ENCODE results near the gene CLIC5. TPM values are rescaled to one million over a fixed set of nuclear protein-coding genes. Genes with fewer than 3 reads are reported as not detected.
A peak's percentile ranks its signal among the peaks of the same experiment; 100 is the strongest.

The CLIC5 gene
- polyA plus RNA-seq, 1 donor = 16.5 TPM

DNA sequence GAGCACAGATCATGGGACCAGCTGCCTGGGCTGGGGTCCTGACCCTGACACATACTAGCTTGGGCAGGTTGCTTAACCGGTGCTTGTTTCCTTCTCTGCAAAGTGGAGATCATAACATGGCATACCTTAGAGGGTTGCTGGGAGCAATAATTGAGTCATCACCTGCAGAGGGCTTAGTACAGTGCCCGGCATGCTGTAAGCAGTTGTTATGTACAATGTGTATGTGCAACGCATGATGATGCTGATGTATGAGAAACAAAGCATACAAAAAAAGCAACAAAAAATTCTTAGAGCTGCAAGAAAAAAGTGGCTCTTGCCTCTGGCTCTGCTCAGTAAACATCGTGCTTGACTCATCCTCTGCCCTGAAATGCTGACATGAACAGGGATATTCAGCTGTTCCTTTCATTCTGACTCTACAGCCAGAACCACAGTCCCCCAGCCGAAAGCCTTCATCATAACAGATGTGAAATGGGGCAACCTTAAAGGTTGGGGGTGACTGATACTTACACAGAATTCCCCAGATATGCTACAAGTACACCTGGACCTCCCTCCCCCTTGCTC lies 91.7 kb downstream of the CLIC5 start:
- DNase-seq = no peak

DNA sequence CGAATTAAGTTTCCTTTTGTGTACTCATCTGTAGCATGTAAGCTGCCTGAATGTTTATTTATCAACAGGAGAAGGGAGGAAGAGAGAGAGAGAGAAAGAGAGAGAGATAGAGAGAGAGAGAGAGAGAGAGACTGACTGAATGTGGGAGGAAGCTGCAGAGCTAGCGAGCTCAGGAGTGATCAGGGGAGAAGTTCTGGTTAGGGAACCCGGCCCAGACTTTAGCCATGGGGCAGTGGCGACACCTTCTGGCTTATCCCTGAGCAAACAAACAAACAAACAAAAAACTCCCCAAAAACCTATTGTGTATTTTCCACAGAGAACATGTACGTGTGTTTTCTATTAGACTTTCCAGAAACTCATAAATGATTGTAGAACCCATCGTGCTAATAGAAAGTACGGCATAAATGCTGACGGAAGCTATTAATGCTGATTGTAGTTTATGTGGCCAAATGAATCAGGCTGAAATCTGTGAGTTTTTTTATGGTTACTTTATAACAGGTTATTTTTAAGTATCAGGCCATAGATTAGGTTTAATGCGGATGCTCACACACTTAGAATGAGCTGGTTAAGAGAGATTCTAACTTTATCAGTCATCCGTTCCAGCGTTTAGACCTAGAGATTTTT lies 92.8 kb downstream of the CLIC5 start:
- peak; percentile 84 for DNase-seq

DNA sequence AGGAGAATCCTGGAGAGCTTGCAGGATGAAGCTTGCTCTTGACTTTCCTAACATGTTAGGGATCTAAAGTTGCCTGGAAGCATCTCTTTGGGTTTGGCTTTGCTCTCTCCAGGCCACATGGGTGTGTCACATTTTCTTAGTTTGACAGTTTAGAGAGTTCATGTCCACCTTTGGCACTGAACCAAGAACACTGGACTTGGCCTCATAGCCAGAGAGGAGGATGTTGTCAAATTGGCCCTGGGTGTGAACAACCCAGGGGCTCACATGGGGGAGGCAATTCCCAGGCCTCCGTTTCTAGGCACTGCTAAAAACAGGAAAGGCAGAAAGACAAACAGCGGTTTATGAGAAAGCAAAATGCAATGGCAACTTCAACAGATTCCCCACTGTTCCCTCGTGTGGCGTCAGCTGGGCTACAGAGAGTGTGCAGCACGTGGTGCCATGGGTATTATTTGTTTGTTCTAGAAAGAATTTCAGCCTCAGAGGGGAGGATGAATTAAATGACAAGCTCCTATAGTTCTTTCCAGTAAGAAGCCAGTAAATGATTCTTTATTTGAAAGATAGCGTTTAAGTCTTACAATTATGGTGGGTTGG lies 93.9 kb downstream of the CLIC5 start:
- no peak for DNase-seq

DNA sequence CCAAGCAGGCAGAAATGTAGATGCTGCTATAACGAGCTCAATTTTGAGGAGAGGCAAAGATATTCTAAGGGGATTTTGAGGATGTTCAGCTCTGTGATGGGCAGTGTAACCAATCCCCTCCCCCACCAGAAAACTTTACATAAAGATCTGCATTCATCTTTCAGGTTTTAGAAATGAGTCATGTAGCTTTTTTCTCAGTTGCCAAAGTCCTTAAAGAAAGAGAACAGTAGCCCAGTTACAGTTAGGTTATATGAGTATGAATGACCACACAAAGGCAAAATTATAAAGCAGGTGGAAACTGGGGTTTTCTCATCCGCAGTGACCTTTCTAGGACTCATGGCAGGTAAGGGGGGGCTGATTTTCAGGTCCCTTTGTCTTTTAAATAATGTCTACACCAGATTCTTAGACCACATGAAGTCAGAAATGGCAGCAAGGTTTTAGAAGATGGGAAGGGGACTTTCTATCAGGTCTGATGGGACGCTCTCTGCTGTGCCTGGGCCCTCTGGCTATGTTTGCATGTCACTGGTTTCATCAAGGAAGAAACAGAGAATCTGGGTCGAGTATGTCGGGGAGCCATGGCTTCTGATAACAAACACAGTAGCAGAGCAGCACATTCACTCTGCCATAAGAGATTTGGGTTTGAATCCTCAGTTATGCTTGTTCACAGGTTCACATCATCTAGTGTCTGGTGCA lies 94.7 kb downstream of the CLIC5 start:
- DNase-seq = no peak

DNA sequence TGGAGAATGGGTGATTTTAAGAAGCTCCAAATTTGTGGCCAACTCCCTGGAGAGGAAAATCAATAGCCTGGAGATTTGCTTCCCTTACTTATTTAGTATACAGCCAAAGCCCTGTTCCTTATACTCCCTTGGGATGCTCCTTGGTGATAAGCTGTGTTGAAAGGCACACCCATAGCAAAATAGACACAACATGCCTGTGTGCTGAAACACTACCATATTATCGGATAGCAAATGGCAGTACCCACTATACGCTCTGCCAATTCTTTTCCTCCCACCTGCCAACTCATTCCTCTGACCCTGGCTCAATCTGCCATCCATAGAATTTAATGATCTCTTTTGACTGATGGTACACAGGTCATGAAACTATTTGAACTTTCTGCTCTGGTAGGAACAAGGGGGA lies 98.2 kb downstream of the CLIC5 start:
- no peak for DNase-seq

DNA sequence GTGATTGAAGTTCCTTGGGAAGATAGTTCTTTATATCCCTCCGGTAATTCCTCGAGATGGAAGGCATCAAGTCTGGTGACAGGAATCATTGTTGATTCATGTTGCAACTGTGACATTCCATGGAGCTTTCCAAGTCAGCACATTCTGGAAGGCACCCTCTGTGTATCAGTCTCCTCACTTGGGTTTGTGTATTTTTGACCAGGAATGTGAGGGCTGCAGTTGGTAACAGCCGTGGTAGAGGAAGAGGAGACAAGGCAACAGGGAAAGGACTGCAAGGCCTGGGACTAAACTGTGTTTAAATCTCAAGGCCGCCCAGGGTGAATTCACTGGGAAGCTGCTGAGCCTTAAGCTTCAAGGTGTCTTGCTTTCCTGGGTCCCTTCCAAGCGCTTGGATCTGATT lies 99.0 kb downstream of the CLIC5 start:
- DNase-seq = no peak

DNA sequence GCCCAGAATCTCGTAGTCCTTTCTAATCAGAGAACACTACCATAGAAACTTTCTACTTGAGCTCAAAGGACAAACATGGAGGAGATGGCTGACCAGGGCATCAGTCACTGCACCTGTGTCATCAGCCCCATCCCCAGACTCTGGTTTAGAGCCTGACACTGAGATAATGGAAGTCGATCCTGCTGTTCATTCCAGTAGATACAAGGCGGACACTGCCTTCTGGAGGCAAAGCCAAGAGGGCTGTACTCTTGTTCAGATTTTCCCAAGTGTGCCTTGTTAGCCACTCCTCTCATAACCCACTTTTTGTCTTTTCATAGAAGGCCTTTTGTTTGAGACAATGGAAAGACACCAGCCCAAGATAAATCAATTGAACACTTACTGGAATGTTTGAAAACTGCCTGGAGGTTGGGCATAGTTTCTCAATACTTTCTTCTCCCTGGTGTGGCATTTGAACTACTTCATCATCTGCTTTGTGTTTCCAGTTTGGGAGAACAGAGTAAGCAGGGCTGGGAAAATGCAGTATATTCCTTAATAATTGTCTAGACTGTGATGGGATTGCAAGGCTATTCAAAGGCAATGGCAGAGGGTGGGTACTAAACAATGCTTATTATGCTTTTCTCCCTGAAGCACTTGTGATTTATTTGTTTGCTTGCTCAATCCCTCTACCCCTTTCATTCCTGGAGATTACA lies 99.7 kb downstream of the CLIC5 start:
- DNase-seq = no peak

DNA sequence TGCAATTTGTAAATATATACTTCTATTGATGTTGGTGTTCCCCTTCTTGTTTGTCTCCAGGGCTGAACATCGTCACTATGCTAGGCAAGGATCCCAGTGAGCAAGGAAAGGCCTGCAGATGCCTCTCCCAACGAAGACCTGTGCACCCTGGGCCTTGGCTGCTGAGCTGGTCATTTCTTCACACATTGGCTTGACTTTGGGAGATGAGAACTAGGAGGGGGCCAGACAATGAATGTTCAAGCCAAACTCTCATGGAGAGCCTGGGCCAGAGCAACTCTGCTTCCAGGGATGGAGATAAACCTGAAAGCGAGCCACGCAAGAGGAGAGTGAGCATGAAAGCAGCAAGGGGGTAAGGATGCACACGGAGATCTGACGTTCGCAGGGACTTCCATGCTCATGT lies 104.0 kb downstream of the CLIC5 start:
- DNase-seq = no peak

DNA sequence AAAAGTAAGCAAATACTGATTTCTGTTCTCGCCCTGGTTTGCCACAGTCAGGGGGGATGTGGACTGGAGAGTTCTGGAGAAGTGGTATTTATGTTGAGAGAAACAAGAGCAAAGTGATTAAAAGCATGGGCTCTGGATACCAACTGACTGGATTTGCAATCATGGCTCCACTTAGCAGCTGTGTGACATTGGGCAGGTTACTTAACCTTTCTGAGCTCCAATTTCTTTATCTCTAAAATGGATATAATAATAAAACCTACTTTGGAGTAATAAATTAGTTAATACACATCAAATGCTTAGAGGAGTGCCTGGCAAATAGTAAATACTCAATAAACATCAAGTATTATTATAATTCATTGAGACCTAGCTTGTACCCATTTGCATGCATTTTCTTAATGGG lies 111.7 kb downstream of the CLIC5 start:
- no peak for DNase-seq

DNA sequence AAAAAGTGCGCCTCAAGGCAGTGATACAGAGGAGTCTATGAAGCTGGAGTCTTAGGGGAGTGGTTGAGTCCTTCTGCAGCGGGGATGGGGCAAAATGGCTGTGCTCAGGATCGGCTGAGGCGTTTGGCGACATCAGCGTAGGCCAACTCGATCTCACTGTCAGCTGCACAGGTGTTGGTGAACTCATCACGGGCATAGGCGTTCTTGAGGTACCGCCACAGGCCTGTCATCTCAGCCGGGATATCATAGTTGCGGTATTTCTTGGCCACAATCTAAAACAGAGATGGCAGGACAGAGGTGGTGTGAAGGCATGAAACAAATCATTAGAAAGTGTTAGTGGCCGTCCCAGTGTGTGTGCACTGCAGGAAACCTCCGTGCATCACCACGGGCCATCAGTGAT lies 112.7 kb downstream of the CLIC5 start:
- no peak for DNase-seq

DNA sequence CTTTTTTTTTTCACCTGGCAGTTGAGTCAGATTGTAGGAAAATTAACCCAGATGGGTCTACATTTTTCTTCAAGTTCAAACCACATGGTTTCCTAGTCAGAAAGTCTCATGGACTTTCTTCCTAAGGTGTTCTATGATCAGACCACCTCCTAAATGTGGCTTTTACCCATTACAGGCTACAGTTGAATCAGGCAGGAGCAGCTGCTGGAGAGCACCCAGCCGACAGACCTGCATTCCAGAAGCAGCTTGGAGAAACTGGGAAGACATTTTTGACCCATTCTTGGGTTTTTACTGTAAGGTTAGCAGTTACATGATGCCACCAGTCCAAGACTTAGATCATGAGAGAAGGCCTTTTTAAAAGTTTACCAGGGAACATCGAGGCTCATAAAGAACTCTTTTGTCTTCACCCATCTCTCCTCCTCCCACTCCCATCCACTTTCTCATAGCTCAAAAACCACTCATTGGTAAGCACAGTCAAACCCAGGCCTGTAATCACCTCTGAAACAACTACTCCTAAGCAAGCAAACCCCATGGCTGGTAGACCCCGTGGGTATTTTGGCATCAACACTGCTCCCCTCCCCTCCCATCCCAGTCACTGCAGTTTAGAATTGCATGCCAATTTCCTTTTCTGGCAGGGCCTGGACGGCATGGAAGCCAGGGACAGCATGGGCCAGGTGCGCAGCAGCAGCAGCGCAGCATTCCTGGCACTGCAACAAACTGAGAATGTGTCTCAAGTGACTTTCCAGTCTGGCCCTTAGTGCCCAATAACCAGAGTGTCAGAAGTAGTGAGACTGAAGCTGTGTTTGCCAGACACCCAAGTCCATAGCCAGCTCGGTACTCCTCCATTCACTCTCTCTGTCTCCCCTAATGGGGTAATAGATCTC lies 113.7 kb downstream of the CLIC5 start:
- no peak for DNase-seq

DNA sequence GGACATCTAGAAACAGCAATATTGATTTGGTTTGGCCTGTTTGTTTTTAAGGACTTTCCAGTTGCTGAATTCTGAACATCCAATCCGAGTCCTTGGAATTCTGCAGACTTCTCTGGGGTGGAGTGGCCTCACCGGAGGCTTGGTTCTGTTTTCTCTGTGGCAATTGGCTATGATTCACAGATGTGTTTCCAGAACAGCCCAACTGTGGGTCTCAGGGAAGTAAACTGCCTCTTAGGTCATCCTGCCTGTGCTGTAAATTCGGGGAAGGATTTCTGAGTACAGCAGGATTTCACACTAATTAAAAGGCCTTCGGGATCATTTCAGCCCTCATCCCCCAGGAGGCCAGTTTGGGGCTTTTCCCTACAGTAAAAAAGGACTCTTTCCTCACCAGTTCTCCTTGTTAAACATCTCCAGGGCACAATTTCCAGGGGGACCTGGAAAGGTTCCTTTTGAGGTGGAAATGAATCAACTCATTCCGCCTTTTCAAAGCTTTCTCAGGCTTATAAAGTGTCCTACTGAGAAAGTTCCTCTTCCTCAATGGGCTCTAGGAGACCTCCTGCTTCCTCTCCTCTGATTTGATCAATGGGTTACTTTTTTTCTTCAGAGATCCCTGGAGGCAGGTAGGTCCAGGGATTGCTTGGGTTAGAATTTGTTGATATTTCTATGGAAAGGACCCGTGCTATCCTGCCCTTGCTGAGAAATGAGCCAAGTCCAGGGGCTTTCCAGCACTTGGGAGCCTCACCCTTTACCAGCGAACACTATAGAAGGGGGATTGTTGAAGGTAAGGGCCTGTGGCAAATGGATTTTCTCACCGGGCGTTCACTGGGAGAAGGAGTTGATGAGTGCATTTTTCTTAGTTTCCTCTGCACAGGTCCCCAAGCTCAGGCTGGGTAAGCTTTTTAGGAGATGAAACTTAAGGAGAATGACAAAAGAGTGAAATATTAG lies 114.6 kb downstream of the CLIC5 start:
- DNase-seq = no peak

DNA sequence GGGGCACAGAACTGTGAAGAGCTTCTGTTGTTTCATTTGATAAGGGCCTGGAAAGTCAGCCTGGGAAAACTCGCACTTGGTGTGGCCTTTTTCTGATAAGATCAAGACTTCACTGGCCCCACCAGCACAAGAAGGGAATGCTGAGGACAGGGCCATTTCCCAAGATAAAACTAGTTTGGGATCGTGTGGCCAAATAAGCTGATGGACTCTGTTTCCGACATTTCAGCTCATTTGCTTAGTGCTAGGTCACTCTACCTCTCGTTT lies 116.0 kb downstream of the CLIC5 start:
- DNase-seq = no peak

DNA sequence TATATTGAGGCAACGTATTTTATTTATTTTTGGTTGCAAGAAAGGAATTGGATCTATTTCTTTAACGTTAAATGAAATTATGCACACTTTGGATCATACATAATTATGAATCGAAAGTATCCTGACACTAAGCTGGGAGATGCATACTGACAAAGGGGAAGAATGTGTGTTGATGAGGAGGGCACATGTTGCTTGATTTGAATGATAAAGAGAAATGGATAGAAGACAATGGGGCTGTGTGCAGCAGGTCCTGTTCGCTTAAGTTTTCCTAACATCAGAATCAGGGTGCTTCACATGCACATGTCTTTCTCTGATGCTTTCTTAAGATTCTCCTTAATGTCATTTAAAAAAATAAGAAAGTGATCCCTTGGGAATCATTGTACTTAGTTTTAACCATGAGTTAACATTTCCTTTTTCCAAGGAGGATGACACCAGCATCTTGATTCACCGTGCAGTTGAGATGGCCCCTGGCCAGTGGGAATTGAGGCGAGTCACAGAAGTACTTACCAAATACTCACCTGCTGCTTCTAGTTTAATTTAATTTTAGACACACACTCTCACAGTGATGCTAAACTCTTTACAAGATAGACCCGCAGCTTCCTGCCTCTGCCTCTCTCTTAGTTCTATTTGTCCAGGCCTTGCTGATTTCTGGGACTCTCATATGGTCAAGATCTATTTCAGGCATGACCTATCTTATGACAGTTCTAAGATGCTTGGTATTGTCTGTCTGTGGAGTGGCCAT lies 116.5 kb downstream of the CLIC5 start:
- no peak for DNase-seq

DNA sequence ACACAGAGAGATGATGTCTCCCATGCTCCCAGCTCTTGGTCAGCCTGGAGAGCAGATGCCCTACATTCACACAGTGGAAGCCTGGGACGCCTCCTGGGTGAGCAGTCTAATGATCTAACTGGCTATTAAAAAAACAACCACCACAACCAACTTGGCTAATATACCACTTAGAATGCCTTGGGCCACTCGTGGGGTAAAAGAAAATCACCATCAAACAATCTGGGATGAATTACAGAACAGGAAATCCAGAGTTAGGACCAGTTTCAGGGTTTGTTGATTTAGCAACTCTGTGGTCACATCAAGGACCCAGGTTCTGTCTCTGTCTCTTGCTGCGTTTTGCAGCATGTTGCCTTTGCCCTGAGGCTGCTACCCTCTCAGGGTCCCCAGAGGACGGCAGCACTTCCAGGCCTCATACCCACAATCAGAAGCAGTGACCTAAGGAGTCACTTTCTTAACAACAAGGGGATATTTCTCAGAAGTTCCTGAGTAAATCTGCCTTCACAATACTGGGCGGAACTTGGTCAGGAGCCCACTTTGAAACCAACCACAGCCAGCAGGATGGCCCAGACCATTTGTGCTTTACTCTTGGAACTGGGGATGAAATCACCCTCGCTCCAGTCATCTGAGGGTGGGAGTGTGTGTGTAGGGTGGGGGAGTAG lies 118.7 kb downstream of the CLIC5 start:
- no peak for DNase-seq

DNA sequence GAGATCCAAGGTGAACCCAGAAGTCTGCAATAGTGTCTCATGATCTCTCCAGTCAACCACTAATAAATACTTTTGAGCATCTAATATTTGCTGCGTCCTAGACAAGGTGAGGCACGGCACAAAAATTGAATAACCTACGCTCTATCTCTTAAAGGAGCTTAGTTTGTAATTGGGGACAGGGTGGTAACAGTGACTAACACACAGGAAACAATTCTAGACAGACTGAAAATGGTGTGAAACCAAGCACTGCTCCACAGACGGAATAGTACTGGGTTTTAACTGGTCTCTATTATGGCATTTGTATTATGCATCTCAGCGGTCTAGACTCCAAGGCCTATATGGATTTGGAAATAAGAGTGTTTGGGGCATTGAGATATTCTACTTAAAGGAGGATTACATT lies 120.1 kb downstream of the CLIC5 start:
- DNase-seq = no peak

DNA sequence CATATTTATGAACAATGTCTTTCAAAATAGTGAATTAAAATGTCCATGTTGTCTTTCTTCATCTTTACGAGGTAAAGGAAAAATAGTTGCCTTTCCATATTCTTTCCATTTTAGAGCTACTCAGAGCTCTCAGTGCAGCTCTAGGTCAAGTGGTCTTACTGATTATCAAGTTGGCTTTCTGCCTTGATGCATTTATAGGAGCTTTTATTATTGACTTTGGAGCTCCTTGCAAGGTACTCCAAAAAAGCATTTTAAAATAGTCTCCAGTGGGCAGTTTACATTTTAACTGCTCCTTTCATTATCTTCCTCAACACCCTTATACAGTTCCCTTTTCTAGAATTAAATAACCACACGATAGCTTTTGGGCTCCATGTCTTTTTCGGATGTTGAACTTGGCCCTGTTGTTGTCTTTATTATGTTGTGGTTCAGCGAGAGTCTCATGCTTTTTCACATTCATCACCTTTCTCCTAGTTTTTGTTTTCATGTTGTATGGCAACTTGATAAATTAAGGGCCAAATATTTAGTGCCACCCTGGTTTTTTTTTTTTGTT lies 122.9 kb downstream of the CLIC5 start:
- no peak for DNase-seq

DNA sequence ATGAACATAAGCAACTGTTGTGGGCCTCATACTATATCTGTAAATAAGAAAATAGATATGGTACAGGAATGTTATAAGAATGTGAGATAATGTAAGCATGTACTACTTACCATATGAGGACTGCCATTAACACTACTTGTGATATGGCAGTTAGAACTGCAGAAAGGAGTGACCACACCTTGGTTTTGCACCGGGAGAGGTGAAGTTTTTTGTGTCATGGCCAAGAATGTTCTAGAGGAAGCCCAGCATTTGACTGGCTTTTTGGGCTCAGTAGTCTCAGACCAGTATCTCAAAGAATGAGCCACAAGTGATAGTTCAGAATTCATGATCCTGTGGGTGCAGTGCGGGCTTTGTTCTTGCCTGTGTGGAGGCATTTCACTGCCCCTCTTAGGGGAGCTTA lies 123.5 kb downstream of the CLIC5 start:
- DNase-seq = no peak

DNA sequence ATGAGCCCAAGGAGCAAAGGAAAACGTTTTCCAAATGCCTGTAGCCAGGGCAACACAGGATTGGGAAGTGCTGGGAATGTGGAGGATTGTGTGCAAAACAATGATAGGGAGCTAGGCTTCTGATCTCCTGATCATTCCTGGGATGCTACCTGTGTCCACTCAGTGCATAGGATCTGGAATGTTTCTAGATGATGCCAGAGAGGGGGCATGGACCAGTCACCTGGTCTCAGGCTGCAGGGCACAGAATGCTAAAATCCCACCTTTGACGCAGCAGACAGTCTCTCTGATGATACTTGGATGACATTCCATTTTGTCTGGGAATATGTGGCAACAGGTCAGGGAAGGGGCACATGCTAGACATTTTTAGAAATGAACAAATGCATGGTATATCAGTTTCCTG lies 128.9 kb downstream of the CLIC5 start:
- DNase-seq = no peak

DNA sequence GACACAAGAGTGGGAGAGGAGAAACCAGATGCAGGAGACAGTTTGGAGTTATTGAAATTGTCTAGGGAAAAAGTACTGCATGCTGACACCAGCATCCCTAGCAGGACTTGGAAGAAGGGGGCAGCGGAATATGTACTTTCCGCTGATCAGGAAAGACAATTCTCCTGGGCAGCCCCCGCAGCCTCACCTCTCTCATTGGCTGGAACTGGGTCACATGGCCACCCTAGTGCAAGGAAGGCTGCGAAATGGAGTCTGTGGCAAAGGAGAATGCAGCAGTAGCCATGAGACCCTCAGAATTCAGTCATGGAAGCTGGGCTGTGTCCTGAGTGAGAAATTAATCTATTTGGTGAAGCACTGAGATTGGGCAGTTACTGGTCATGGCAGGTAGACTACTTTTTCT lies 131.3 kb downstream of the CLIC5 start:
- DNase-seq = no peak
